Activated B cell treated with CpG ODN at 0.5 μM for 24 hours (primary cell): ENCODE measurements around the gene IMMT. TPM values are rescaled to one million over a fixed set of nuclear protein-coding genes. Genes with fewer than 3 reads are reported as not detected.

Experiments
- ATAC-seq: fragments of 200-7000 bp; cut with Tn5 transposase; one replicate; pipeline ENCODE4 v1.10.0; 2021; ENCODE audit warnings: low read depth, mild to moderate bottlenecking, moderate library complexity
- CTCF ChIA-PET: fragments of 350-600 bp; sonication (Branson Sonifier 250); formaldehyde crosslinking; loops from one replicate; lab custom pipeline; 2021; ENCODE audit warnings: antibody characterized with exemption; lab: Charles Lee
- POLR2A ChIA-PET: fragments of 350-600 bp; sonication (Branson Sonifier 250); formaldehyde crosslinking; loops from one replicate; lab custom pipeline; 2021; ENCODE audit warnings: antibody characterized with exemption; lab: Charles Lee
- DNase-seq: peaks from one replicate; pipeline ENCODE4 v3.0.0; 2022
- H3K27ac Mint-ChIP-seq: one replicate; pipeline ENCODE4 v1.8.0; 2020; ENCODE audit warnings: mixed read lengths
- H3K27me3 Mint-ChIP-seq: one replicate; pipeline ENCODE4 v1.8.0; 2021; ENCODE audit warnings: mixed read lengths
- H3K36me3 Mint-ChIP-seq: one replicate; pipeline ENCODE4 v1.8.0; 2021; ENCODE audit warnings: low read depth, mixed read lengths
- H3K4me1 Mint-ChIP-seq: one replicate; pipeline ENCODE4 v1.8.0; 2021; ENCODE audit warnings: mixed read lengths
- H3K4me3 Mint-ChIP-seq: one replicate; pipeline ENCODE4 v1.8.0; 2020; ENCODE audit warnings: mild to moderate bottlenecking, mixed read lengths
- H3K9me3 Mint-ChIP-seq: one replicate; pipeline ENCODE4 v1.8.0; 2020; ENCODE audit warnings: mixed read lengths
- CTCF ChIP-seq: fragments of 200-600 bp; IDR thresholded peaks from one replicate; pipeline ENCODE4 v1.8.0; 2022; ENCODE audit warnings: antibody characterized with exemption, mild to moderate bottlenecking
- intact Hi-C: fragments of 100-400 bp; cut with micrococcal nuclease; formaldehyde crosslinking; loops from one replicate; pipeline ENCODE4 v1.15.1; 2024
- total RNA-seq: library from RNA; stranded (reverse); gene quantifications from 2 replicates; pipeline ENCODE4 v1.2.3, GENCODE V29; 2022

IMMT gene
- total RNA-seq, 1 donor from 2014 or later = 93.0 TPM

GRCh38 chr2:86211796-86212188 is 16.5 kb upstream of the IMMT start:
- Mint-ChIP-seq H3K4me1 (peaks cover 17% of the 10 kb centered on the region), H3K9me3 (no peaks in the 10 kb centered on the region), H3K27ac (no peak overlapping the region), H3K27me3 (no peaks in the 10 kb centered on the region), H3K36me3 (peaks cover 68% of the 10 kb centered on the region), H3K4me3 (no peak overlapping the region)
- intact Hi-C loops = no loop called here
- TF ChIP-seq CTCF = no peak
- ChIA-PET CTCF (no interaction called here), POLR2A (no interaction called here)
- no peak for DNase-seq
- no peak for ATAC-seq

- Mint-ChIP-seq H3K4me1 (peaks cover 17% of the 10 kb centered on the region), H3K27ac (peak overlapping the region; percentile 19), H3K4me3 (no peak overlapping the region), H3K36me3 (peaks cover 73% of the 10 kb centered on the region), H3K9me3 (no peaks in the 10 kb centered on the region), H3K27me3 (no peaks in the 10 kb centered on the region)
- no peak for ATAC-seq
- POLR2A ChIA-PET = no interaction called here
- intact Hi-C loops = no loop called here
- CTCF ChIA-PET = no interaction called here
- TF ChIP-seq CTCF = no peak
- DNase-seq = no peak
Measured at GRCh38 chr2:86211033-86211795, 16.0 kb upstream of the IMMT start.

- H3K27me3 Mint-ChIP-seq = no peaks in the 10 kb centered on the region
- no peaks in the 10 kb centered on the region for H3K9me3 Mint-ChIP-seq
- no peak for TF ChIP-seq CTCF
- H3K4me3 Mint-ChIP-seq = no peak overlapping the region
- CTCF ChIA-PET = interaction anchor here (0.6 to 1.0 kb wide), 2 partner anchors 17 to 561 kb away, joined by 3 read pairs; no protein-coding TSS in a partner anchor
- no peak for DNase-seq
- POLR2A ChIA-PET = interaction anchor here (0.6 to 1.2 kb wide), 3 partner anchors 9 to 99 kb away, joined by 4 to 9 read pairs (median 5); partner anchors contain the start of gene IMMT
- intact Hi-C loops = no loop called here
- peaks cover 43% of the 10 kb centered on the region for H3K36me3 Mint-ChIP-seq
- H3K4me1 Mint-ChIP-seq = peaks cover 28% of the 10 kb centered on the region
- ATAC-seq = no peak
- peak overlapping the region; percentile 46 for H3K27ac Mint-ChIP-seq
Measured at GRCh38 chr2:86204458-86204857, 9.2 kb upstream of the IMMT start.

GRCh38 chr2:86203614-86204013 is 8.4 kb upstream of the IMMT start:
- DNase-seq = no peak
- Mint-ChIP-seq H3K4me1 (peaks cover 34% of the 10 kb centered on the region), H3K9me3 (no peaks in the 10 kb centered on the region), H3K36me3 (peaks cover 39% of the 10 kb centered on the region), H3K27me3 (no peaks in the 10 kb centered on the region), H3K4me3 (no peak overlapping the region), H3K27ac (no peak overlapping the region)
- CTCF ChIA-PET = interaction anchor here (0.6 kb wide), 1 partner anchor 562 kb away, joined by 3 read pairs; no protein-coding TSS in a partner anchor
- no peak for TF ChIP-seq CTCF
- ATAC-seq = no peak
- intact Hi-C loops = no loop called here
- POLR2A ChIA-PET = interaction anchor here (0.6 to 1.2 kb wide), 3 partner anchors 8 to 182 kb away, joined by 4 to 9 read pairs (median 4); partner anchors contain the start of gene IMMT

GRCh38 chr2:86202702-86203101 is 7.4 kb upstream of the IMMT start:
- ChIA-PET CTCF (no interaction called here), POLR2A (interaction anchor here (0.6 kb wide), 1 partner anchor 181 kb away, joined by 4 read pairs; no protein-coding TSS in a partner anchor)
- Mint-ChIP-seq H3K9me3 (no peaks in the 10 kb centered on the region), H3K27ac (no peak overlapping the region), H3K4me1 (peaks cover 37% of the 10 kb centered on the region), H3K4me3 (no peak overlapping the region), H3K36me3 (peaks cover 31% of the 10 kb centered on the region), H3K27me3 (no peaks in the 10 kb centered on the region)
- ATAC-seq (no peak), DNase-seq (no peak)
- intact Hi-C loops = no loop called here
- TF ChIP-seq CTCF = no peak
